Right lobe of liver (tissue), 4 donors: ENCODE results near the gene CACNA1D.

Source experiments
- CTCF ChIP-seq, 4 donors: fragments of 200-600 bp in 3 of 4; fragments of 450-650 bp in 1 of 4; IDR thresholded peaks; one replicate each; pipeline versions ENCODE4 v1.5.1 to v1.8.0; 2016 to 2022; ENCODE audit warnings: antibody characterized with exemption in 4 of 4, mild to moderate bottlenecking in 2 of 4
- POLR2A ChIP-seq: fragments of 450-650 bp; IDR thresholded peaks from one replicate; pipeline ENCODE4 v1.6.1; 2017; ENCODE audit warnings: antibody characterized with exemption, mild to moderate bottlenecking
- donor health status: DM: no; HTN: no; CAD: no.
- donor health status: DM: no; HTN: no; CAD: no.
- donor health status: DM: no; HTN: yes; CAD: no.

- no peak for TF ChIP-seq CTCF (IDR thresholded peaks at IDR 0.05)
- no peak for TF ChIP-seq POLR2A
Observed at GRCh38 chr3:53489787-53490458, 4.5 kb upstream of the CACNA1D start.
